ENCODE data around the gene HLA-G. TPM values are rescaled to one million over a fixed set of nuclear protein-coding genes. Genes with fewer than 3 reads are reported as not detected.

HLA-G gene
- total RNA-seq, 1 donor from 2014 or later, result not detected

- no peak for TF ChIP-seq CTCF (IDR thresholded peaks at IDR 0.05)
- TF ChIP-seq EZH2 (IDR thresholded peaks at IDR 0.05), result no peak
- TF ChIP-seq EZH2phosphoT487 (IDR thresholded peaks at IDR 0.05), result no peak
- peaks cover 5% of the 10 kb centered on the region for H3K9me3 Mint-ChIP-seq
- no peaks in the 10 kb centered on the region for H3K36me3 Mint-ChIP-seq
- H3K4me3 ChIP-seq, result no peak overlapping the region
- peaks cover 5% of the 10 kb centered on the region for H3F3A ChIP-seq (ENCODE audit: low read depth)
- no peaks in the 10 kb centered on the region for H3K36me3 ChIP-seq
- H3K4me1 Mint-ChIP-seq, result peaks cover 2% of the 10 kb centered on the region
- no peak overlapping the region for H3K9ac ChIP-seq
- H3K4me1 ChIP-seq, result no peaks in the 10 kb centered on the region
- H4K20me1 ChIP-seq (ENCODE audit: low read depth), result no peaks in the 10 kb centered on the region
- H3K27ac ChIP-seq, result no peak overlapping the region
- no peak overlapping the region for H3K4me3 Mint-ChIP-seq
- H3K79me2 ChIP-seq (ENCODE audit: low read depth), result no peaks in the 10 kb centered on the region
- peaks cover 4% of the 10 kb centered on the region for H3K27me3 Mint-ChIP-seq (ENCODE audit: insufficient read depth, low read depth)
- H3K4me2 ChIP-seq, result no peak overlapping the region
- DNase-seq (ENCODE audit: low spot score), result no peak
- peaks cover 14% of the 10 kb centered on the region for H3K27me3 ChIP-seq
- H3K9me3 ChIP-seq (ENCODE audit: low read depth), result no peaks in the 10 kb centered on the region
- H3K27ac Mint-ChIP-seq, result no peak overlapping the region
- no peak overlapping the region for H2AFZ ChIP-seq (replicated peaks)
Measured at GRCh38 chr6:29800254-29800653, 27.4 kb upstream of the HLA-G start.

DNA sequence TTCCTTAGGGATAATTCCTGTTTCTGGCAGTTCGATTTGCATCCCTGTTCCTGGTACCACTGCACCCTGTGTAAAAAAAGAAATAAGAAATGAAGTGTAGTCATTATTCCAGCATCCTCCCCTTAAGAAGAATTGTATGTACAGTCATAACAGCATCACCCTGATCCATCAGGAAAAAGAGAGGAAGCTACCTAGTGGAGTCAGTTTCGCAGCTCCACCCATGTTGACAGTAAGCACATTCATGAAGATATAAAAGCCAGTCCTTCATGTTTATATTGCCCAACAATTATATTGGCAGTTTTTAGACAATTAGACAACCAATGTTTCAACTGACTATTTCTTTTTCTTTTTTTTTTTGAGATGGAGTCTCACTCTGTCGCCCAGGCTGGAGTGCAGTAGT is 21.2 kb upstream of the HLA-G start:
- Mint-ChIP-seq H3K27me3 (ENCODE audit: insufficient read depth, low read depth) (peaks cover 4% of the 10 kb centered on the region), H3K27ac (no peak overlapping the region), H3K4me1 (no peaks in the 10 kb centered on the region), H3K36me3 (no peaks in the 10 kb centered on the region), H3K9me3 (peaks cover 2% of the 10 kb centered on the region), H3K4me3 (no peak overlapping the region)
- Histone ChIP-seq H3K27ac (no peak overlapping the region), H4K20me1 (ENCODE audit: low read depth) (no peaks in the 10 kb centered on the region), H3K9ac (no peak overlapping the region), H3K4me1 (no peaks in the 10 kb centered on the region), H3K79me2 (ENCODE audit: low read depth) (no peaks in the 10 kb centered on the region), H3K4me2 (no peak overlapping the region), H3K36me3 (no peaks in the 10 kb centered on the region), H3K27me3 (peaks cover 28% of the 10 kb centered on the region), H3K9me3 (ENCODE audit: low read depth) (no peaks in the 10 kb centered on the region), H3K4me3 (no peak overlapping the region), H3F3A (ENCODE audit: low read depth) (no peaks in the 10 kb centered on the region), H2AFZ (replicated peaks) (no peak overlapping the region)
- TF ChIP-seq CTCF (IDR thresholded peaks at IDR 0.05), result no peak
- TF ChIP-seq EZH2phosphoT487 (IDR thresholded peaks at IDR 0.05), result no peak
- TF ChIP-seq EZH2 (IDR thresholded peaks at IDR 0.05), result no peak
- no peak for DNase-seq (ENCODE audit: low spot score)

DNA sequence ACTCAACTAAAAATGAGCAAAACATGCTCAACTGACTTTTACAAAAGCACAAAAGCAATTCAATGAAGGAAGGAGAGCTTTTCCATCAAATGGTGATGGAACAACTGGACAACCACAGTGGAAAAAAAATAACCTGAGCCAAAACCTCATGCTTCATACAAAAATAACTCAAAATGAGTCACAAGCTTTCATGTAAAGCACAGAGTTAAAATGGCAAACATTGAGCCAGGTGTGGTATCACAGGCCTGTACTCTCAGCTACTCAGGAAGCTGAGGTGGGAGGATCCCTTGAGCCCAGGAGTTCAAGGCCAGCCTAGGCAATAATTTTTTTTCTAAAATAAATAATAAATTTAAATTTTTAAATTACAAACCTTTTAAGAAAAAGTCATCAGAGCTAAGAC is 18.4 kb upstream of the HLA-G start:
- H3K4me1 Mint-ChIP-seq, result no peaks in the 10 kb centered on the region
- no peaks in the 10 kb centered on the region for H3F3A ChIP-seq (ENCODE audit: low read depth)
- H3K4me3 ChIP-seq, result no peak overlapping the region
- no peaks in the 10 kb centered on the region for H3K9me3 Mint-ChIP-seq
- no peaks in the 10 kb centered on the region for H4K20me1 ChIP-seq (ENCODE audit: low read depth)
- no peak overlapping the region for H3K4me3 Mint-ChIP-seq
- peaks cover 28% of the 10 kb centered on the region for H3K27me3 ChIP-seq
- peaks cover 4% of the 10 kb centered on the region for H3K27me3 Mint-ChIP-seq (ENCODE audit: insufficient read depth, low read depth)
- TF ChIP-seq EZH2phosphoT487 (IDR thresholded peaks at IDR 0.05), result no peak
- TF ChIP-seq CTCF (IDR thresholded peaks at IDR 0.05), result no peak
- TF ChIP-seq EZH2 (IDR thresholded peaks at IDR 0.05), result no peak
- H3K27ac ChIP-seq, result no peak overlapping the region
- H3K4me2 ChIP-seq, result no peak overlapping the region
- H3K79me2 ChIP-seq (ENCODE audit: low read depth), result no peaks in the 10 kb centered on the region
- H3K36me3 Mint-ChIP-seq, result no peaks in the 10 kb centered on the region
- H3K9ac ChIP-seq, result no peak overlapping the region
- H3K9me3 ChIP-seq (ENCODE audit: low read depth), result no peaks in the 10 kb centered on the region
- H3K27ac Mint-ChIP-seq, result no peak overlapping the region
- H3K4me1 ChIP-seq, result no peaks in the 10 kb centered on the region
- no peaks in the 10 kb centered on the region for H3K36me3 ChIP-seq
- DNase-seq (ENCODE audit: low spot score), result no peak
- no peak overlapping the region for H2AFZ ChIP-seq (replicated peaks)

Measured in neural progenitor cell (in vitro differentiated cells).